Upper lobe of left lung (tissue), 4 donors: ENCODE results near the gene LAMA3.

Experiments used
- CTCF ChIP-seq, 6 experiments: fragments of 450-650 bp in 4 of 6; fragments of 200-600 bp in 2 of 6; sonication (generic) in 2 of 6; IDR thresholded peaks; one replicate each; pipeline ENCODE4 v1.5.1; 2016 to 2019; ENCODE audit warnings: antibody characterized with exemption in 6 of 6
- EP300 ChIP-seq, 4 donors: sonication (generic); formaldehyde crosslinking; IDR thresholded peaks; one replicate each; pipeline ENCODE4 v1.5.1; 2017; ENCODE audit warnings: antibody characterized with exemption in 4 of 4, control low read depth in 2 of 4
- POLR2A ChIP-seq, 4 donors: fragments of 450-650 bp; IDR thresholded peaks; one replicate each; pipeline ENCODE4 v1.5.1; 2016 to 2017; ENCODE audit warnings: antibody characterized with exemption in 4 of 4, mild to moderate bottlenecking in 2 of 4
- POLR2AphosphoS5 ChIP-seq, 2 donors: sonication (generic); formaldehyde crosslinking; IDR thresholded peaks; one replicate each; pipeline ENCODE4 v1.5.1; 2017; ENCODE audit warnings: antibody characterized with exemption in 2 of 2

- no peak for TF ChIP-seq CTCF (IDR thresholded peaks at IDR 0.05)
- TF ChIP-seq POLR2A (IDR thresholded peaks at IDR 0.05): no peak
- no peak for TF ChIP-seq POLR2AphosphoS5 (IDR thresholded peaks at IDR 0.05)
- TF ChIP-seq EP300 (IDR thresholded peaks at IDR 0.05): no peak
These were observed 297.5 kb downstream of the LAMA3 start for GRCh38 chr18:23986600-23987359.
